Erythroblast (primary cell): ENCODE data around the gene KIF25.

Experiments used
- DNase-seq, 2 experiments: peaks; one replicate each; lab custom pipeline; 2025; lab: John Stamatoyannopoulos, UW
- GATA1 ChIP-seq: IDR thresholded peaks from 2 replicates; pipeline ENCODE4 v1.6.1; 2011; ENCODE audit warnings: low read depth, mild to moderate bottlenecking, control low read depth, low read length, moderate library complexity
- POLR2A ChIP-seq: IDR thresholded peaks from 2 replicates; pipeline ENCODE4 v1.6.1; 2011; ENCODE audit warnings: mild to moderate bottlenecking, low read length

The KIF25 gene

GRCh38 chr6:167980911-167981580 lies 16.4 kb upstream of the KIF25 start:
- no peak for DNase-seq
- TF ChIP-seq GATA1 (no peak), POLR2A (no peak)

GRCh38 chr6:167981916-167982462 lies 15.5 kb upstream of the KIF25 start:
- DNase-seq = no peak
- TF ChIP-seq GATA1 (no peak), POLR2A (no peak)

GRCh38 chr6:167984144-167984719 lies 13.2 kb upstream of the KIF25 start:
- TF ChIP-seq GATA1 (no peak), POLR2A (no peak)
- DNase-seq = no peak

DNA sequence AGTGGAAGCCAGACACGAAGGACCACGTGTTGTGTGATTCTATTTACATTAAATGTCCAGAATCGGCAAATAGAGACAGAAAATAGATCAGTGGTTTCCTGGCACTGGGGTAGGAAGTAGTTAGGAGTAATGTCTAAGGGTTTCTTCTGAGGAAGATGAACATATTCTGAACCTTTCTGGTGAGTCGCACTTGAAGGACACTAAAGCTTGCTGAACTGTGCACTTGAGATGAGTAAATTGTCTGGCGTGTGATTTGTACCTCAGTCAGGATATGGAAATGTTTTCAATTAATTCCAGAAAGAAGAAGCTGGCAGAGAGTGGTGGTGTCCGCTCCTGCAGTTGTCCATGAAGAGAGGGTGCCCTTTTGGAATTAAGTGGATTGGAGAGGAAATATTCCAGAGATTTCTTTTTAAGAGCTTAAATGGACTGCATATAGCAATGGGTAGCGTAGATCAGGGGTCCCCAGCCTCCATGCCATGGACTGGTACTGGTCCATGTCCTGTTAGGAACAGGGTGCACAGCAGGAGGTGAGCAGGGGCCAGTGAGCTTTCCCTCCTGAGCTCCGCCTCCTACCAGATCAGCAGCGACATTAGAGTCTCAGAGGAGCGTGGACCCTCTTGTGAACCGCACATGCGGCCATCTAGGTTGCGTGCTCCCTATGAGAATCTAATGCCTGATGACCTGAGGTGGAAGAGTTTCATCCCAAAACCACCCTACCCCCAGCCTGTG lies 12.4 kb upstream of the KIF25 start:
- TF ChIP-seq POLR2A (no peak), GATA1 (no peak)
- DNase-seq = no peak

GRCh38 chr6:167985911-167986595 lies 11.4 kb upstream of the KIF25 start:
- DNase-seq = no peak
- TF ChIP-seq GATA1 (no peak), POLR2A (no peak)

GRCh38 chr6:167987396-167988153 lies 9.9 kb upstream of the KIF25 start:
- no peak for TF ChIP-seq POLR2A
- no peak for TF ChIP-seq GATA1
- DNase-seq = no peak

GRCh38 chr6:167988154-167988495 lies 9.3 kb upstream of the KIF25 start:
- TF ChIP-seq GATA1 (no peak), POLR2A (no peak)
- DNase-seq = no peak

DNA sequence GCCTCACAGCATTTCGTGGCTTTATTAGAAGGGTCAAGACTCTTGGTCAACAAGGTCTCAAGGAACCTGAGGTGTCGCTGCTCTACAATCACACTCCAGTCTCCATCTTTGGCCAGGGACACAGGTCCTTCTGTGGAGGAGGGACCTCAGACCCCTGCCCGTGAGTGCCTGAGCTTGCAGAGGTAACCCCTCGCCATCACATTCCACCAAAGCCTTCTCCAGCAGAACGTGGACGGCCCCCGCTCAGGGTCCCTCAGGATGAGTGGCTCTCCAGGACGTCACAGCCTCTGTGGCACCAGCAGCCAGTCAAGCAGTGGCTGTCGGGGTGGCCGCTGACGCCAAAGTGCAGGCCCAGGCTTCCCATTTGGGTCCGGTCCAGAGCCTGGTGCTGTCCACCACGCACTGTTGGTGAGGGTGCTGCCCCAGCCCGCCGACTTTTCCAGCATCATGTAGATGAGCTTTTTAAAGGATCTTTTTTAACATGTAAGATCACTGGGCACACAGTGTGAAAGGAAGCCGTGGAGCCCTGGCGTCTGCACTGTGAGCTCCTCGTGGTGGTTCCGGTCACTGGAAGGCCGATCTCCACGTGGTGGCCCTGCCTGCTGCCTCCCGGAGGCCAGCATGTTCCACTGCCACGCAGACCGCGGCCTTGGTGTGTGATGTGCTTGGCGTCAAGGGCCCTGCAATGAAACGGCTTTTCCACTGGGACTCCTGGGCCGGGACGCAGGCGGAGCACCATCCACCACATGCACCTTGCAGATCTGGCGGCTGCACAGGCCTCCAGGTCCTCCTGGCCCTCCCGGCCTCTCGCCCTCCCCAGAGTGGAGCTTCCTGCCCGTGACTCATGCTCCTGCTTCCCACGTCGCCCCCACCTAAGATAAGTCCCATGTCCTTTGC lies 8.3 kb upstream of the KIF25 start:
- no peak for DNase-seq
- TF ChIP-seq POLR2A = no peak
- no peak for TF ChIP-seq GATA1

DNA sequence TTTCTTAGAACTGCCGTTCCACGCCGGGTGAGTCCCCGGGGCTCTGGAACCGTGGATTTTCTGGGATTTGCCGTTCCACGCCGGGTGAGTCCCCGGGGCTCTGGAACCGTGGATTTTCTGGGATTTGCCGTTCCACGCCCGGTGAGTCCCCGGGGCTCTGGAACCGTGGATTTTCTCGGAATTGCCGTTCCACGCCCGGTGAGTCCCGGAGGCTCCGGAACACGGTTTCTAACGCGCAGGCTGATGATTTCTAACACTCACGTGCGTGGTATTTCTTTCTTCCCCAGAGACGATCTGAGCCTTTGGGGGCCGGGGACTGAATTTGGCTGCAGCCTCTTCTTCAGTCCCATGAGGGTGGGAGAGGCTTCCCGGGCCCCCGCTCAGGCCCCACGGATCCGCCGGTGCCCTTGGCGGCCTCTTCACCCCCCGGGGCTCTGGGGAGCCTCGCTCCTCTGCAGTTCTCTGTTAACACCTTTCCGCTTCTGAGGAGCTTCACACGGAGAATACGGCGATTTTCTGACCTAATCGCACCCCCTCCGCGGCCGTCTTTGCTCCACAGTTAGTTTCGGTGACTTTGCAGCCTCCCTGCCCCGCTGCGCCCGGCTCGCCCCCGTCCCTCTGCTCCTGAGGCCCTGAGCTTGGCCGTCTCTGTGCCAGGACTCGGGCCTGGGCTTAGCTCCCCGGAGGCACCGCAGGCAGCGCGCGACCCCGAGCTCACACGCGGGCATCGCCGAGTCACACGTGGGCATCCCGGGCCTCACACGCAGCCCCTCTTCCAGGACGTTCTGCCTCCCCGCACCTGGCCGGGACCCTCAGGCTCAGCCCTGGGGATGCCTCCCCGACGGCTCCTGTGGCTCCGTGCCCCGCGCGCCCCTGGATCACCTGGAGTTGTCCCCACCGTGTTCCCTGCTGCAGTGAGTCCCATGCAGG lies 7.2 kb upstream of the KIF25 start:
- TF ChIP-seq POLR2A = no peak
- TF ChIP-seq GATA1 = no peak
- no peak for DNase-seq

GRCh38 chr6:167993169-167993568 lies 4.3 kb upstream of the KIF25 start:
- no peak for DNase-seq
- TF ChIP-seq POLR2A = no peak
- no peak for TF ChIP-seq GATA1

DNA sequence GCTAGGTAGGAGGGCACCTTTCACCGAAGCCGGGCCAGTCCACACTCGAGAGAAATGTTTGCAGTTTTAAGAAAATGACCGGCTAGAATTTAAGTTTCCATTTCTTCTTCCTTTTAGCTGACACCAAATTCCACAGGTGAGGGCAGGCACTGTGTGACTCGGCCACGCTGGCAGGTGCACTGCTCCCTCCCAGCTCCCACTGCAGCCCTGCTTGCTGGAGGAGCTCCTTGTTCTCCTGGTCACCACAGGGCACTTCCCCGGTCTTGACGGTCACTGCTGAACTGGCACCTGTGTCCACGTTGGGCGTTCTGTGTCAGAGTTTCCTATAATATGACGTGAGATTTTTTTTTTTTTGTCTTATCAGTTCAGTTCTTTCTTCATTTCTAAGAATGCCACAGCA lies 3.6 kb upstream of the KIF25 start:
- no peak for DNase-seq
- TF ChIP-seq POLR2A (no peak), GATA1 (no peak)

GRCh38 chr6:167995302-167995701 lies 2.2 kb upstream of the KIF25 start:
- DNase-seq = no peak
- TF ChIP-seq POLR2A (no peak), GATA1 (no peak)
